PC-9 (cell line): ENCODE results near the gene CPSF4L.

Source experiments
- EZH2 ChIP-seq: fragments of 200-600 bp; sonication (generic); IDR thresholded peaks from 2 replicates; pipeline ENCODE4 v1.8.0; 2017; ENCODE audit warnings: antibody characterized with exemption, low read depth
- TF ChIP-seq, protein P1 (sequence below): fragments of 200-600 bp; sonication (generic); conservative IDR thresholded peaks from 2 replicates; pipeline ENCODE4 v1.6.1; 2017; ENCODE audit warnings: mixed run types, antibody characterized with exemption, mild to moderate bottlenecking, moderate library complexity

DNA sequence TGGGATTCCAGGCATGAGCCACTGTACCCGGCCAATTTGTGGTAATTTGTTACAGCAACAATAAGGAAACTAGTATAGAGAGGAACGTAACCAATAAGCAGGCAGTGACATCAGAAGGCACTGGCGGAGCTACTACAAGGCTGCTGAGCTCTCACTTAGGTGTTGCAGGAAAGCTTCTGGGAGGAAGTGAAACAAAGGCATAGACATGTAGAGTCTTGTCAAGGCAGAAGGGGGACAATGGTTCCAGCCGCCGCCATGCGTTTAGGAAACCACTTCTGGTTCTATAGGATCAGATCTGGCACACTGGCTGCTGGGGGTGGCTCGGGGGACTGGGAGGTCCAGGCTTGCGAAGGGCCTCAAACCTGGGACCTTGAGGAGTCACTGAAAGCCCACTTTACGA is 9.4 kb upstream of the CPSF4L start:
- TF ChIP-seq, protein P1, sequence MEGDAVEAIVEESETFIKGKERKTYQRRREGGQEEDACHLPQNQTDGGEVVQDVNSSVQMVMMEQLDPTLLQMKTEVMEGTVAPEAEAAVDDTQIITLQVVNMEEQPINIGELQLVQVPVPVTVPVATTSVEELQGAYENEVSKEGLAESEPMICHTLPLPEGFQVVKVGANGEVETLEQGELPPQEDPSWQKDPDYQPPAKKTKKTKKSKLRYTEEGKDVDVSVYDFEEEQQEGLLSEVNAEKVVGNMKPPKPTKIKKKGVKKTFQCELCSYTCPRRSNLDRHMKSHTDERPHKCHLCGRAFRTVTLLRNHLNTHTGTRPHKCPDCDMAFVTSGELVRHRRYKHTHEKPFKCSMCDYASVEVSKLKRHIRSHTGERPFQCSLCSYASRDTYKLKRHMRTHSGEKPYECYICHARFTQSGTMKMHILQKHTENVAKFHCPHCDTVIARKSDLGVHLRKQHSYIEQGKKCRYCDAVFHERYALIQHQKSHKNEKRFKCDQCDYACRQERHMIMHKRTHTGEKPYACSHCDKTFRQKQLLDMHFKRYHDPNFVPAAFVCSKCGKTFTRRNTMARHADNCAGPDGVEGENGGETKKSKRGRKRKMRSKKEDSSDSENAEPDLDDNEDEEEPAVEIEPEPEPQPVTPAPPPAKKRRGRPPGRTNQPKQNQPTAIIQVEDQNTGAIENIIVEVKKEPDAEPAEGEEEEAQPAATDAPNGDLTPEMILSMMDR, result no peak
- no peak for TF ChIP-seq EZH2
